ENCODE results near the gene AQP9. TPM values are rescaled to one million over a fixed set of nuclear protein-coding genes. Genes with fewer than 3 reads are reported as not detected.

AQP9 gene
- total RNA-seq, 1 donor from 2014 or later: not detected

- intact Hi-C loops (cut with micrococcal nuclease): loop anchor here (1.0 to 10.0 kb wide), 5 partner anchors 42 to 1301 kb away; no protein-coding TSS in a partner anchor
- Mint-ChIP-seq H3K27ac (no peak overlapping the region), H3K4me3 (no peak overlapping the region), H3K4me1 (ENCODE audit: low read depth) (peaks cover 19% of the 10 kb centered on the region), H3K27me3 (ENCODE audit: insufficient read depth) (peaks cover 20% of the 10 kb centered on the region), H3K9me3 (no peaks in the 10 kb centered on the region), H3K36me3 (ENCODE audit: low read depth) (no peaks in the 10 kb centered on the region)
- DNase-seq (ENCODE audit: low spot score): peak; percentile 48
Observed at GRCh38 chr15:58227706-58228543, 89.7 kb downstream of the AQP9 start.

- Mint-ChIP-seq H3K9me3 (no peaks in the 10 kb centered on the region), H3K4me3 (no peak overlapping the region), H3K27ac (no peak overlapping the region), H3K27me3 (ENCODE audit: insufficient read depth) (peaks cover 25% of the 10 kb centered on the region), H3K36me3 (ENCODE audit: low read depth) (no peaks in the 10 kb centered on the region), H3K4me1 (ENCODE audit: low read depth) (peaks cover 19% of the 10 kb centered on the region)
- intact Hi-C loops (cut with micrococcal nuclease): loop anchor here (5.0 to 10.0 kb wide), 2 partner anchors 649 to 726 kb away; no protein-coding TSS in a partner anchor
- DNase-seq (ENCODE audit: low spot score): no peak
Observed at GRCh38 chr15:58228718-58229117, 90.5 kb downstream of the AQP9 start.

- intact Hi-C loops (cut with micrococcal nuclease): loop anchor here (5.0 to 10.0 kb wide), 2 partner anchors 648 to 725 kb away; no protein-coding TSS in a partner anchor
- Mint-ChIP-seq H3K27ac (no peak overlapping the region), H3K4me1 (ENCODE audit: low read depth) (peaks cover 19% of the 10 kb centered on the region), H3K36me3 (ENCODE audit: low read depth) (no peaks in the 10 kb centered on the region), H3K4me3 (no peak overlapping the region), H3K27me3 (ENCODE audit: insufficient read depth) (peaks cover 25% of the 10 kb centered on the region), H3K9me3 (no peaks in the 10 kb centered on the region)
- DNase-seq (ENCODE audit: low spot score): no peak
Observed at GRCh38 chr15:58229297-58229768, 91.2 kb downstream of the AQP9 start.

GRCh38 chr15:58232281-58233065 lies 94.3 kb downstream of the AQP9 start:
- Mint-ChIP-seq H3K27me3 (ENCODE audit: insufficient read depth) (peaks cover 20% of the 10 kb centered on the region), H3K4me1 (ENCODE audit: low read depth) (peaks cover 19% of the 10 kb centered on the region), H3K36me3 (ENCODE audit: low read depth) (no peaks in the 10 kb centered on the region), H3K9me3 (no peaks in the 10 kb centered on the region), H3K4me3 (no peak overlapping the region), H3K27ac (no peak overlapping the region)
- intact Hi-C loops (cut with micrococcal nuclease): loop anchor here (10.0 kb wide), 1 partner anchor 1262 kb away; no protein-coding TSS in a partner anchor
- no peak for DNase-seq (ENCODE audit: low spot score)

- Mint-ChIP-seq H3K9me3 (no peaks in the 10 kb centered on the region), H3K4me1 (ENCODE audit: low read depth) (peaks cover 12% of the 10 kb centered on the region), H3K36me3 (ENCODE audit: low read depth) (no peaks in the 10 kb centered on the region), H3K27me3 (ENCODE audit: insufficient read depth) (peaks cover 20% of the 10 kb centered on the region), H3K27ac (no peak overlapping the region), H3K4me3 (no peak overlapping the region)
- no peak for DNase-seq (ENCODE audit: low spot score)
- intact Hi-C loops (cut with micrococcal nuclease): loop anchor here (10.0 kb wide), 1 partner anchor 1261 kb away; no protein-coding TSS in a partner anchor
Observed at GRCh38 chr15:58233341-58233740, 95.2 kb downstream of the AQP9 start.

Other genes with a start within 250 kb of the AQP9 start
- gene ALDH1A2, start 72.7 kb upstream of the AQP9 start, total RNA-seq: not detected in 2 replicates